C1 segment of cervical spinal cord (tissue), 14 donors: Measurements from ENCODE around the gene DLGAP1.
A peak's percentile ranks its signal among the peaks of the same experiment; 100 is the strongest.

Experiments
- DNase-seq, 14 donors: peaks; one replicate each; lab custom pipeline; 2025; lab: John Stamatoyannopoulos, UW

Gene DLGAP1

GRCh38 chr18:3722649-3723433 is 732.3 kb downstream of the DLGAP1 start:
- DNase-seq: no peak

GRCh38 chr18:3721771-3722648 is 733.1 kb downstream of the DLGAP1 start:
- no peak for DNase-seq

GRCh38 chr18:3720818-3721545 is 734.1 kb downstream of the DLGAP1 start:
- peak in 1 of 14 donors; percentile 40 for DNase-seq

- no peak for DNase-seq
These were observed 734.9 kb downstream of the DLGAP1 start for GRCh38 chr18:3720159-3720558.

GRCh38 chr18:3717376-3718025 is 737.6 kb downstream of the DLGAP1 start:
- DNase-seq: no peak

GRCh38 chr18:3716116-3716660 is 738.9 kb downstream of the DLGAP1 start:
- DNase-seq: no peak

- no peak for DNase-seq
These were observed 739.7 kb downstream of the DLGAP1 start for GRCh38 chr18:3715231-3716080.

GRCh38 chr18:3713708-3714107 is 741.4 kb downstream of the DLGAP1 start:
- DNase-seq: no peak

GRCh38 chr18:3713166-3713565 is 741.9 kb downstream of the DLGAP1 start:
- no peak for DNase-seq

GRCh38 chr18:3712491-3712890 is 742.6 kb downstream of the DLGAP1 start:
- DNase-seq: no peak

- peak in 7 of 14 donors; percentile 10 to 70 (median 20) for DNase-seq
These were observed 744.3 kb downstream of the DLGAP1 start for GRCh38 chr18:3710712-3711301.

GRCh38 chr18:3709205-3709604 is 745.9 kb downstream of the DLGAP1 start:
- no peak for DNase-seq

- DNase-seq: no peak
These were observed 748.6 kb downstream of the DLGAP1 start for GRCh38 chr18:3706279-3707097.

- peak in 2 of 14 donors; percentile 21 to 51 for DNase-seq
These were observed 750.4 kb downstream of the DLGAP1 start for GRCh38 chr18:3704556-3705344.

GRCh38 chr18:3703732-3704176 is 751.4 kb downstream of the DLGAP1 start:
- DNase-seq: peak in 10 of 14 donors; percentile 22 to 48 (median 26)

- peak in 6 of 14 donors; percentile 12 to 38 (median 26) for DNase-seq
These were observed 755.2 kb downstream of the DLGAP1 start for GRCh38 chr18:3699707-3700567.
